IMR-90 (cell line): ENCODE data around the gene AMPD1. TPM values are rescaled to one million over a fixed set of nuclear protein-coding genes. Genes with fewer than 3 reads are reported as not detected.

ENCODE experiments used
- ATAC-seq: fragments of 200-7000 bp; cut with Tn5 transposase; 2 replicates; pipeline ENCODE4 v1.9.1; 2020; ENCODE audit warnings: low read depth, mild to moderate bottlenecking, moderate library complexity
- BruUV-seq: library from RNA; stranded (reverse); fragments of 400-500 nt; replicated peaks from 2 replicates; lab custom pipeline; 2021; lab: Mats Ljungman, UMichigan
- CTCF ChIA-PET: fragments of 300-600 bp; formaldehyde crosslinking; extraction: SDS; loops from one replicate; lab custom pipeline; 2021; ENCODE audit warnings: antibody characterized with exemption; lab: Yijun Ruan, JAX
- POLR2A ChIA-PET: fragments of 300-600 bp; sonication (Branson Sonifier 250); formaldehyde crosslinking; loops from one replicate; lab custom pipeline; 2022; ENCODE audit warnings: antibody characterized with exemption; ENCODE audit not compliant: unreplicated experiment; lab: Charles Lee
- DNase-seq: peaks from one replicate; pipeline ENCODE4 v3.0.0; 2013
- H2AFZ ChIP-seq: replicated peaks from 2 replicates; pipeline ENCODE3; 2013; ENCODE audit warnings: low read length, mild to moderate bottlenecking; ENCODE audit not compliant: poor library complexity
- H2AK5ac ChIP-seq: 2 replicates; pipeline ENCODE4 v1.6.1; 2013; ENCODE audit warnings: low read depth, low read length, inconsistent platforms
- H2AK9ac ChIP-seq: replicated peaks from 2 replicates; pipeline ENCODE3; 2013; ENCODE audit warnings: mild to moderate bottlenecking, low read depth, low read length, moderate library complexity; ENCODE audit not compliant: poor library complexity
- H2BK120ac ChIP-seq: 2 replicates; pipeline ENCODE4 v1.6.1; 2013; ENCODE audit warnings: low read depth, low read length, inconsistent platforms
- H2BK15ac ChIP-seq: 3 replicates; pipeline ENCODE4 v1.6.1; 2013; ENCODE audit warnings: low read depth, low read length, inconsistent platforms
- H2BK20ac ChIP-seq: 2 replicates; pipeline ENCODE4 v1.6.1; 2013; ENCODE audit warnings: low read depth, mild to moderate bottlenecking, inconsistent platforms, low read length, moderate library complexity
- H2BK5ac ChIP-seq: 2 replicates; pipeline ENCODE4 v1.6.1; 2013; ENCODE audit warnings: mild to moderate bottlenecking, low read depth, low read length, inconsistent platforms; ENCODE audit not compliant: poor library complexity, severe bottlenecking
- H3K14ac ChIP-seq: replicated peaks from 2 replicates; pipeline ENCODE4 v1.6.1; 2013; ENCODE audit warnings: low read depth, low read length, inconsistent platforms
- H3K18ac ChIP-seq: 2 replicates; pipeline ENCODE4 v1.6.1; 2013; ENCODE audit warnings: low read depth, low read length, control low read depth
- H3K23ac ChIP-seq: 2 replicates; pipeline ENCODE4 v1.6.1; 2013; ENCODE audit warnings: low read depth, low read length, inconsistent platforms
- H3K27ac ChIP-seq: 2 replicates; pipeline ENCODE4 v1.5.1; 2013; ENCODE audit warnings: mild to moderate bottlenecking, control low read depth, low read length; ENCODE audit not compliant: insufficient read depth
- H3K27me3 ChIP-seq: 2 replicates; pipeline ENCODE4 v1.6.1; 2013; ENCODE audit warnings: low read length; ENCODE audit not compliant: control insufficient read depth, insufficient read depth
- H3K36me3 ChIP-seq: 2 replicates; pipeline ENCODE4 v1.6.1; 2013; ENCODE audit warnings: low read length, mixed read lengths; ENCODE audit not compliant: control insufficient read depth, insufficient read depth
- H3K4ac ChIP-seq: 2 replicates; pipeline ENCODE4 v1.6.1; 2013; ENCODE audit warnings: low read depth, low read length, inconsistent platforms
- H3K4me1 ChIP-seq: 2 replicates; pipeline ENCODE4 v1.6.1; 2013; ENCODE audit warnings: low read length, mixed read lengths; ENCODE audit not compliant: control insufficient read depth, insufficient read depth
- H3K4me2 ChIP-seq: 2 replicates; pipeline ENCODE4 v1.6.1; 2013; ENCODE audit warnings: low read depth, mild to moderate bottlenecking, control low read depth, low read length, moderate library complexity
- H3K4me3 ChIP-seq: 2 replicates; pipeline ENCODE4 v1.5.1; 2013; ENCODE audit warnings: low read depth, mild to moderate bottlenecking, control low read depth, low read length, moderate library complexity; ENCODE audit not compliant: insufficient read depth
- H3K56ac ChIP-seq: 2 replicates; pipeline ENCODE4 v1.6.1; 2013; ENCODE audit warnings: low read length, inconsistent platforms; ENCODE audit not compliant: insufficient read depth; ENCODE audit errors: extremely low read depth
- H3K79me1 ChIP-seq, 2 experiments: 2 replicates each; pipeline ENCODE4 v1.6.1; 2013; ENCODE audit warnings: low read length in 2 of 2, inconsistent platforms in 1 of 2, low read depth in 1 of 2
- H3K9ac ChIP-seq: 2 replicates; pipeline ENCODE4 v1.6.1; 2013; ENCODE audit warnings: low read depth, low read length, control low read depth
- H3K9me1 ChIP-seq: 2 replicates; pipeline ENCODE4 v1.6.1; 2013; ENCODE audit warnings: low read length, inconsistent platforms; ENCODE audit not compliant: insufficient read depth
- H3K9me3 ChIP-seq: 2 replicates; pipeline ENCODE4 v1.6.1; 2013; ENCODE audit warnings: low read length; ENCODE audit not compliant: control insufficient read depth, insufficient read depth
- H4K20me1 ChIP-seq: 2 replicates; pipeline ENCODE4 v1.6.1; 2013; ENCODE audit warnings: low read length, inconsistent platforms; ENCODE audit not compliant: insufficient read depth
- H4K5ac ChIP-seq: 2 replicates; pipeline ENCODE4 v1.6.1; 2013; ENCODE audit warnings: mild to moderate bottlenecking, low read depth, low read length, control low read depth
- H4K8ac ChIP-seq, 2 experiments: 2 replicates each; pipeline ENCODE4 v1.6.1; 2013; ENCODE audit warnings: low read depth in 2 of 2, low read length in 2 of 2, control low read depth in 1 of 2, inconsistent platforms in 1 of 2
- H4K91ac ChIP-seq: 2 replicates; pipeline ENCODE4 v1.6.1; 2013; ENCODE audit warnings: low read depth, low read length, inconsistent platforms; ENCODE audit not compliant: insufficient read depth
- MAZ ChIP-seq: IDR thresholded peaks from 2 replicates; pipeline ENCODE4 v1.6.1; 2012; ENCODE audit warnings: low read depth, mild to moderate bottlenecking, low read length, improper control_type of control experiment, moderate library complexity, borderline replicate concordance
- MXI1 ChIP-seq: IDR thresholded peaks from 2 replicates; pipeline ENCODE4 v1.6.1; 2012; ENCODE audit warnings: low read depth, mild to moderate bottlenecking, low read length, moderate library complexity, borderline replicate concordance
- RCOR1 ChIP-seq: IDR thresholded peaks from 2 replicates; pipeline ENCODE4 v1.6.1; 2012; ENCODE audit warnings: mild to moderate bottlenecking, low read length, improper control_type of control experiment; ENCODE audit not compliant: insufficient replicate concordance
- RFX5 ChIP-seq: IDR thresholded peaks from 2 replicates; pipeline ENCODE4 v1.8.0; 2012; ENCODE audit warnings: low read depth, mild to moderate bottlenecking, low read length, moderate library complexity
- USF2 ChIP-seq: fragments of 150-350 bp; IDR thresholded peaks from 2 replicates; pipeline ENCODE4 v1.6.1; 2017; ENCODE audit warnings: mild to moderate bottlenecking, antibody characterized with exemption, low read length, low read depth
- WGBS, 2 experiments: methylation state at CpG; one replicate each; pipeline versions ENCODE4 v1.1.5 to v1.1.7; 2013; ENCODE audit warnings: missing lambda C conversion rate in 2 of 2; ENCODE audit not compliant: insufficient read length in 1 of 2; ENCODE audit errors: extremely low coverage in 2 of 2; 5-methylcytosine and 5-hydroxymethylcytosine counted together
- dilution Hi-C: fragments of 300-500 bp; cut with HindIII; formaldehyde crosslinking; loops from one replicate; pipeline ENCODE4 v1.14.3; 2018; ENCODE audit warnings: low sequenced_read_pairs; ENCODE audit not compliant: unreplicated experiment
- in situ Hi-C: fragments of 300-500 bp; cut with MboI; formaldehyde crosslinking; loops from 3 replicates; pipeline ENCODE4 v1.14.3; 2019; ENCODE audit warnings: low sequenced_read_pairs, inconsistent platforms, mixed read lengths
- intact Hi-C: fragments of 100-400 bp; cut with micrococcal nuclease; formaldehyde crosslinking; loops from 2 replicates; pipeline ENCODE4 v1.10.0; 2022
- polyA plus RNA-seq, 3 experiments: library from polyadenylated mRNA; depleted of rRNA; stranded (reverse); fragments of >200 nt; gene quantifications; 2 replicates each; pipeline ENCODE4 v1.2.3, GENCODE V29; 2012; ENCODE audit warnings: low replicate concordance in 1 of 3
- total RNA-seq: library from RNA; depleted of rRNA; stranded (reverse); fragments of >200 nt; gene quantifications from 2 replicates; pipeline ENCODE4 v1.2.3, GENCODE V29; 2012
- TF ChIP-seq, protein P1 (sequence below): fragments of 150-350 bp; IDR thresholded peaks from 2 replicates; pipeline ENCODE4 v1.6.1; 2016; ENCODE audit warnings: low read depth, mild to moderate bottlenecking, low read length, moderate library complexity, borderline replicate concordance

AMPD1 gene
- total and polyA plus RNA-seq, 2 of the 4 experiments (the other 2 are of a cell fraction), result not detected

- 100% methylated on average over 1 of the region's 6 CpGs; no CpG with 5 or more reads in 1 of the 2 experiments for WGBS, 2 experiments
- Histone ChIP-seq H3K4me3 (no peak overlapping the region), H3K56ac (no peak overlapping the region), H3K4me1 (no peaks in the 10 kb centered on the region), H3K36me3 (peaks cover 42% of the 10 kb centered on the region), H3K23ac (no peak overlapping the region), H3K27ac (no peak overlapping the region), H4K5ac (no peak overlapping the region), H4K91ac (no peak overlapping the region), H4K8ac (no peak overlapping the region), H3K18ac (no peak overlapping the region), H2AFZ (no peak overlapping the region), H2BK120ac (no peak overlapping the region), H3K4ac (no peak overlapping the region), H2BK5ac (no peak overlapping the region), H3K27me3 (no peaks in the 10 kb centered on the region), H3K79me1 (peaks cover 27 to 35% of the 10 kb centered on the region in 2 experiments), H2BK20ac (no peak overlapping the region), H2AK9ac (no peak overlapping the region), H3K9me3 (no peaks in the 10 kb centered on the region), H3K9ac (no peak overlapping the region), H3K9me1 (no peaks in the 10 kb centered on the region), H3K14ac (no peak overlapping the region), H2AK5ac (no peak overlapping the region), H2BK15ac (no peak overlapping the region), H4K20me1 (peaks cover 23% of the 10 kb centered on the region), H3K4me2 (no peak overlapping the region)
- DNase-seq, result no peak
- intact Hi-C loops (loop anchor here (10.0 kb wide), 2 partner anchors 313 to 773 kb away; no protein-coding TSS in a partner anchor), dilution Hi-C loops (no loop called here), in situ Hi-C loops (loop anchor here (25.0 kb wide), 1 partner anchor 575 kb away; no protein-coding TSS in a partner anchor)
- no peak for ATAC-seq
- no peak for TF ChIP-seq USF2
- TF ChIP-seq RFX5, result no peak
- no peak for TF ChIP-seq RCOR1
- TF ChIP-seq, protein P1, sequence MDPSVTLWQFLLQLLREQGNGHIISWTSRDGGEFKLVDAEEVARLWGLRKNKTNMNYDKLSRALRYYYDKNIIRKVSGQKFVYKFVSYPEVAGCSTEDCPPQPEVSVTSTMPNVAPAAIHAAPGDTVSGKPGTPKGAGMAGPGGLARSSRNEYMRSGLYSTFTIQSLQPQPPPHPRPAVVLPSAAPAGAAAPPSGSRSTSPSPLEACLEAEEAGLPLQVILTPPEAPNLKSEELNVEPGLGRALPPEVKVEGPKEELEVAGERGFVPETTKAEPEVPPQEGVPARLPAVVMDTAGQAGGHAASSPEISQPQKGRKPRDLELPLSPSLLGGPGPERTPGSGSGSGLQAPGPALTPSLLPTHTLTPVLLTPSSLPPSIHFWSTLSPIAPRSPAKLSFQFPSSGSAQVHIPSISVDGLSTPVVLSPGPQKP, result no peak
- no peak for TF ChIP-seq MXI1
- TF ChIP-seq MAZ, result no peak
- CTCF ChIA-PET, result no interaction called here
- POLR2A ChIA-PET, result no interaction called here
- BruUV-seq, result no TSS peak
Measured at GRCh38 chr1:114737314-114737849, 42.0 kb upstream of the AMPD1 start.
